IPS DF 4.7 (cell line): ENCODE results near the gene ZNF775.

Experiments
- DNase-seq: peaks from one replicate; pipeline ENCODE4 v3.0.0-alpha.2; 2013; ENCODE audit warnings: low spot score; ENCODE audit errors: extremely low read depth

ZNF775 gene

GRCh38 chr7:150345012-150345411 lies 34.1 kb upstream of the ZNF775 start:
- DNase-seq, result no peak

- DNase-seq, result no peak
Measured at GRCh38 chr7:150346922-150347321, 32.2 kb upstream of the ZNF775 start.

GRCh38 chr7:150351587-150352194 lies 27.4 kb upstream of the ZNF775 start:
- no peak for DNase-seq

GRCh38 chr7:150355666-150356059 lies 23.5 kb upstream of the ZNF775 start:
- no peak for DNase-seq

- no peak for DNase-seq
Measured at GRCh38 chr7:150356265-150356897, 22.7 kb upstream of the ZNF775 start.

GRCh38 chr7:150357270-150357669 lies 21.9 kb upstream of the ZNF775 start:
- no peak for DNase-seq

- no peak for DNase-seq
Measured at GRCh38 chr7:150357771-150358427, 21.2 kb upstream of the ZNF775 start.

- no peak for DNase-seq
Measured at GRCh38 chr7:150358433-150358832, 20.7 kb upstream of the ZNF775 start.

GRCh38 chr7:150358988-150359621 lies 20.0 kb upstream of the ZNF775 start:
- no peak for DNase-seq

GRCh38 chr7:150359622-150360362 lies 19.3 kb upstream of the ZNF775 start:
- DNase-seq, result no peak

- DNase-seq, result no peak
Measured at GRCh38 chr7:150360363-150361058, 18.6 kb upstream of the ZNF775 start.

GRCh38 chr7:150361402-150361801 lies 17.7 kb upstream of the ZNF775 start:
- no peak for DNase-seq

GRCh38 chr7:150361807-150362621 lies 17.1 kb upstream of the ZNF775 start:
- DNase-seq, result no peak

GRCh38 chr7:150363370-150363769 lies 15.8 kb upstream of the ZNF775 start:
- no peak for DNase-seq

GRCh38 chr7:150363872-150364271 lies 15.3 kb upstream of the ZNF775 start:
- DNase-seq, result no peak

GRCh38 chr7:150365194-150365593 lies 13.9 kb upstream of the ZNF775 start:
- DNase-seq, result no peak

GRCh38 chr7:150365673-150366398 lies 13.3 kb upstream of the ZNF775 start:
- DNase-seq, result no peak

- DNase-seq, result no peak
Measured at GRCh38 chr7:150367677-150368095, 11.4 kb upstream of the ZNF775 start.

GRCh38 chr7:150368096-150368883 lies 10.8 kb upstream of the ZNF775 start, which contains the start of gene REPIN1:
TSS of gene REPIN1 (plus strand) at chr7:150368822. CDS start at chr7:150369712, 890 bp downstream.
- DNase-seq, result no peak
